Fibroblast of villous mesenchyme (primary cell): Measurements from ENCODE around the gene SEC22B. TPM values are rescaled to one million over a fixed set of nuclear protein-coding genes. Genes with fewer than 3 reads are reported as not detected.
"Not testable (repeated sequence)": the region's sequence is repeated elsewhere in the genome, so short reads cannot be mapped to it uniquely, and the experiment has no call there.

Source experiments
- DNase-seq: peaks from one replicate; pipeline ENCODE4 v3.0.0-alpha.2; 2010; ENCODE audit warnings: low read depth
- H3K4me3 ChIP-seq: 2 replicates; pipeline ENCODE4 v1.5.1; 2011; ENCODE audit warnings: low read depth, mild to moderate bottlenecking, low read length
- total RNA-seq: library from RNA; depleted of rRNA; stranded (reverse); fragments of >200 nt; gene quantifications from 2 replicates; pipeline ENCODE4 v1.2.3, GENCODE V29; 2012
- TF ChIP-seq, protein P1 (sequence below): IDR thresholded peaks from 2 replicates; pipeline ENCODE4 v1.5.1; 2012; ENCODE audit warnings: low read depth, mild to moderate bottlenecking, low read length; ENCODE audit not compliant: insufficient read depth

SEC22B gene
- total RNA-seq, 1 donor = 77.3 TPM

DNA sequence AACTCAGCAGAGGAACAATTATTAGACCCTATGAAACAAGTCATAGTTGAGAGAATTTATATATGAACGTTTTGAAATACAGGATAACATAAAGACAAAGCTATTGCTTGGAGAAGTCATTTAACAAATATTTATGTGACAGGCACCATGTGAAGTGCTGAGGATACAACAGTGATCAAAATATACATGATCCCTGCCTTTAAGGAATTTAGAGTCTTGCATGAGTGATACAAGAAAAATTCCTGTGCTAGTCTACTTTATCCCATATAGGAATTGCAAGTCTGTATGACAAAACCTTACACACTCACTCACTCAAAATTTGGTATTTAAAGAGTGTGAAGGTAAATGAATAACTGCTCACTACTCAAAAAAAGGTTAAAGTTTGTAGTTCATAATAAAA, 17.8 kb downstream of the SEC22B start:
- H3K4me3 ChIP-seq = not testable (repeated sequence)

DNA sequence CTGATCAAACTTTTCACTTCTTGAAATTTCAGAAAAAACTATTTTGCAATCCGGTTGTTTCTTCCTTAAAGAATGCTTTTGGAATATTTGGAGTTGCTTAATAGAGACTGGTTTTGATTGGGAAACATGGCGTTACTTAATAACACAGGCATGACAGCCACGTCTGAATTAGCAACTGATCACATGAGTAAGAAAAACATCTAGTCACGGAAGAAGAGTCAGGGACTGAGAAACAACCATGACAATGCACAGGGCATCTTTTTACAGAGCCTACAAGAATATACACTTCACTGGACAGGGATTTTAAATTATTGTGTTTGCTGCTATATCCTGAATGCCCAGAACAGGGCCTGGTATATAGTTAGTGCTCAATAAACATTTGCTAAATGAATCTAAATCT, 18.2 kb downstream of the SEC22B start:
- H3K4me3 ChIP-seq, DNase-seq: not testable (repeated sequence)

More for the DNA sequence above, 17.8 kb downstream of the SEC22B start:
- DNase-seq = not testable (repeated sequence)

DNA sequence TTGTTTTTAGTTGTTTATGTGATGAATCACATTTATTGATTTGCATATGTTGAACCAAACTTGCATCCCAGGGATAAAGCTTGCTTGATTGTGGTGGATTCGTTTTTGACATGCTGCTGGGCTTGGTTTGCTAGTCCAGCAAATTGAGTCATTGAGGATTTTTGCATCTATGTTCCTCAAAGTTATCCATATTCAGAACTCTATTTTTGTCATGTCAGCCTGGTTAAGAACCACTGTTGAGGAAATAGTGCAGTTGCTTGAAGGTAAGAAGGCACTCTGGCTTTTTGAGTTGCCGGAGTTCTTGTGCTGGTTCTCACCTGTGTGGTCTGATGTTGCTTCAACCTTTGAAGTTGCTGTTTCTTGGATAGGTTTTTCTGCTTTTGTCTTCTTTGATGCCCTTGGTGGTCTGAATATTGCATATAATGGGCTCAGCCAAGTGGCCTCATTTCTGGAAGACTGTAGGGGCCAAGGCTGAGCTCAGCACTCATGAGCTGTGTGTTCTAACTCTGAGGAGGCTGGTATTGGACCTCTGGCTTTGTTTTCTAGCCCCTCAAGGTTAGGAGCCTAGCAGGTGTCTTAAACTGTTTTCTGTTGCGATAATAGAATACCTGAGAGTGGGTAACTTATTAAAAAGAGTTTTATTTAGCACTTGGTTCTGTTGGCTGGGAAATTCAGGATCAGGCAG, 26.0 kb downstream of the SEC22B start:
- DNase-seq = not testable (repeated sequence)

DNA sequence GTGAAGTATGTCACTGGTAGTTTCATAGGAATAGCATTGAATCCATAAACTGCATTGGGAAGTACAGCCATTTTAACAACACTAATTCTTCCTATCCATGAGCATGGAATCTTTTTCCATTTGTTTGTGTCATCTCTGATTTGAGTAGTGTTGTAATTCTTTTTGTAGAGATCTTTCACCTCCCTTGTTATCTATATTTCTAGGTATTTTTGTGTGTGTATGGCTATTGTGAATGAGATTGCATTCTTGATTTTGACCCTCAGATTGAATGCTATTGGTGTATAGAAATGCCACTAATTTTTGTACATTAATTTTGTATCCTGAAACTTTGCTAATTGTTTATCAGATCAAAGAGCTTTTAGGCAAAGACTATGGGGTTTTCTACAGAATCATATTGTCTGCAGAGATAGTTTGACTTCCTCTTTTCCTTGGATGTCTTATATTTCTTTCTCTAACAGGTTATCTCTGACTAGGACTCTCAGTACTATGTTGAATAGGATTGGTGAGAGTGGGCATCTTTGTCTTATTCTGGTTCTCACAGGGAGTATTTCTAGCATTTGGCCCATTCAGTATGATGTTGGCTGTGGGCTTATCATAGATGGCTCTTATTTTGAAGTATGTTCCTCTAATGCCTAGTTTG, 26.8 kb downstream of the SEC22B start:
- DNase-seq, H3K4me3 ChIP-seq: not testable (repeated sequence)

More for the DNA sequence above, 26.0 kb downstream of the SEC22B start:
- H3K4me3 ChIP-seq = not testable (repeated sequence)

DNA sequence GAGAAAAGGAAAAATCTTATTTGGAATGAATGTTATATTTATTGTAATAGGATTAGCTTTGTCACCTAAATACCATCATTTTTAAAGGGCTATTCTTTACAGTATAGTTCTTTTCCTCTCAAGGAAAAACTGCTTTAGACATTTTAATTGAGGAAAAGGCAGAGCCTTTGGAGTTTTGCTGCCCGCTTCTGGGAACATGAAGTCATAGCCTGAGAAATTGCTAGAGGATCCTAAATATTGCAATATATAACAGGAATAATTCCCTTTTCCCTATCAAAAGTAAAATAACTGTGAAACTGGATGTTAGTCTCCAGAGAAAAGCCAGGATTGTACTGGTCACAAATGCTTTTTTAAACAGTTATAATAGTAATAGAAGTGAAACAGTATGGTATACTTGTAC, 30.5 kb downstream of the SEC22B start:
- H3K4me3 ChIP-seq, DNase-seq: not testable (repeated sequence)
- TF ChIP-seq, protein P1, sequence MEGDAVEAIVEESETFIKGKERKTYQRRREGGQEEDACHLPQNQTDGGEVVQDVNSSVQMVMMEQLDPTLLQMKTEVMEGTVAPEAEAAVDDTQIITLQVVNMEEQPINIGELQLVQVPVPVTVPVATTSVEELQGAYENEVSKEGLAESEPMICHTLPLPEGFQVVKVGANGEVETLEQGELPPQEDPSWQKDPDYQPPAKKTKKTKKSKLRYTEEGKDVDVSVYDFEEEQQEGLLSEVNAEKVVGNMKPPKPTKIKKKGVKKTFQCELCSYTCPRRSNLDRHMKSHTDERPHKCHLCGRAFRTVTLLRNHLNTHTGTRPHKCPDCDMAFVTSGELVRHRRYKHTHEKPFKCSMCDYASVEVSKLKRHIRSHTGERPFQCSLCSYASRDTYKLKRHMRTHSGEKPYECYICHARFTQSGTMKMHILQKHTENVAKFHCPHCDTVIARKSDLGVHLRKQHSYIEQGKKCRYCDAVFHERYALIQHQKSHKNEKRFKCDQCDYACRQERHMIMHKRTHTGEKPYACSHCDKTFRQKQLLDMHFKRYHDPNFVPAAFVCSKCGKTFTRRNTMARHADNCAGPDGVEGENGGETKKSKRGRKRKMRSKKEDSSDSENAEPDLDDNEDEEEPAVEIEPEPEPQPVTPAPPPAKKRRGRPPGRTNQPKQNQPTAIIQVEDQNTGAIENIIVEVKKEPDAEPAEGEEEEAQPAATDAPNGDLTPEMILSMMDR = peak; percentile 20

DNA sequence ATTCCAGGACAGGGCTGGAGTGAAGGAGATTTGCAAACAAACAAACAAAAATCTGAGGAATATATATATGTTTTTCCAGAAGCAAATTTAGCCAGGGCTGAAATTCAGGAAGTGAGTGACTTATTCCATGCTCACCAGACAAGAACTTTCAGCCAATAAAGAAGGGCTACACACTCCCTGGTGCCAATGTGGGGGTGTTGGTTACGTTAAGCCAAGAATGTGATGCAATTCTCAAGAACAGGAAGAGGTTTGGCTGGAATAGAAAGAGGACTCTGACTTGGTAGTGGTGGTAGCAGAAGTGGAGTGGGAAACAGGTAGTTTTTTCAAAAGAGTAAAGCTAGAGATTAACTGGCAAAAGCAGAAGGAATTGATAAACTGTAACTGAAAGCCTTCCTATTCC, 31.7 kb downstream of the SEC22B start:
- not testable (repeated sequence) for DNase-seq, H3K4me3 ChIP-seq

DNA sequence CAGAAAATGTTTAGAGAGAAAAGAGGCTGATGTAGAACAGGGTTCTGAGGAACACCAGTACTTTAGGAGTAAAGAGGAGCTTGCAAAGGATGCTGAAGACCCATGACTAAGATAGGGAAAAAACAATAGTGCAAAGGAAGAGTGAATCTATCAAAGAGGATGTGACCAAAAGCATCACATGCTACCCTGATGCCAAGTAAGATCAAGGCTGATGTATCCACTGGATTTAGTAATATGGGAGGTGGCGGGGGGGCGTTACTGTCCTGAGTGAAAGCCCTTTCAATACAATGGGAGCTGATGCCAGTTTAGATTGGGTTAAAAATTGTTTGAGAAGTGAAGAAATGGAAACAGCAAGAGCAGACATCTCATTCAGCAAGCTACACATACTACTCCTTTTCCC, 32.2 kb downstream of the SEC22B start:
- not testable (repeated sequence) for H3K4me3 ChIP-seq, DNase-seq

DNA sequence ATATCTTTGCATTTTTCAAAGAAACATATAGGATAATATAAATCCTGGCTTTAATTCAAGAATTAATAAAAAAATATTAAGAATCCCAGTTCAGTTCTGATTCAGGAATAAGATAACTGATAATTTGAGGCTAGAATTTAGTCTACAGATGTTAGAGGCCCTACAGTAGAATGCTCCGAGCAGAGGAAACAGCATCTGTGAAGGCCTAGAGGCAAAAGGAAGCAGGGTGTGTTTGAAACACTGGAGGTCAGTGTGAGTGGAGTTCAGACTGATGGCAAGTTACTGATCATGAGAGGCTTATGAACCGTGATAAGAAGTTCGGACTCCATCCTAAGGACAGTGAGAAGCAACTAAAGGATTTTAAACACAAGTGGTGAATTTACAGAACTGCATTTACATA, 33.0 kb downstream of the SEC22B start:
- H3K4me3 ChIP-seq = not testable (repeated sequence)
- DNase-seq = peak; percentile 44

DNA sequence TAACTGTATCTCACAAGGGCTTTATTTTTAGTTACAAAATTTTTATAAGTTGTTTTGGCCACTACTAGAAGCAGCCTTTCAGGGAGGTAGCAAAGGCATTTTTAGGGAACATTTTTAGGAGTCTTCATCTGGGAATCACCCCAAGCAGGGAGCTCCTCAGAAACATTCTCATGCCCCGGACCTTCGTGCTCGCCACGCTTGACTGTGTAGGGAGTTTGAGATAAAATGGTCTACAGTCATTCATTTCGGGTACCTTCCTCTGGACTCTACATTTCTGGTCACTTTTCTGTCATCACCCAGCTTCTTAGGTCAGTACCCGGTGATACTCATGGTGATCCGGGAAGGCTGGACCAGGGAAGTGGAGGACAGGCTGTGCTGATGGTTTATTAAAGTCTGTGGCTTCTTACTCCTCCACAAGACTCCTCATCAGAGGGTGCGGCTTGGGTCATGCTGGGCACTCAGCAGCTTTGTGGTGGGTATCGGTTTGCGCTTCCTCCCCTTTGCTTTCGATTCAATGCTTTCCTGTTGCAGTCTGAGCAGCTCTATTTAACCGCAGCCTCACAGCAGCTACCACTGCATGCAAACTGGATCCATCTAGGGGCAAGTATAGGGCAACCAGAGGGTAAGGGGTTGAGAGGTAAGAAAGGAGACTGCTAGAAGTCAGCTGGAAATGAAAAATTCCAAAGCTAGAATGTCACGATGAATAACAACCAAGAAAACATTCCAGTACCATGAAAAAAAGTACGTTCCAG, 33.6 kb downstream of the SEC22B start:
- peak; percentile 61 for DNase-seq
- H3K4me3 ChIP-seq = not testable (repeated sequence)

DNA sequence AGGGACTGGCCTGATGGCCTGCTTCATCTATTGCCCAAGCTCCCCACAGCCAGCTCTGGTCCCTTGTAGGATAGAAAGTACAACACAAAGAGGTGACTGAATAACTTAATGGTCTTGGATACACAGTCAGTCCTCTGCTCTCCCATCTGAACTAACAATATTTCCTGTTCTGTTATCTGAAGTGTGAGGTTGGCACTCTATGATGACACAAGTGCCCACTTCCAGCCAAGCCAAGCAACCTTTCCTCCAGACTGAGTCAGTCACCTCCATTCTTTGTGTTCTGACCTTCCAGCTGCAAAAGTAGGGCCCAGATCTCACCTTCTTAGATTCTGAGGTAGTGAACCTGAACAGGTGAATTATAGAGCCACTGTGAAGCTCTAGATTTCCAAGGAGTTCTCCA, 34.5 kb downstream of the SEC22B start:
- not testable (repeated sequence) for H3K4me3 ChIP-seq, DNase-seq

DNA sequence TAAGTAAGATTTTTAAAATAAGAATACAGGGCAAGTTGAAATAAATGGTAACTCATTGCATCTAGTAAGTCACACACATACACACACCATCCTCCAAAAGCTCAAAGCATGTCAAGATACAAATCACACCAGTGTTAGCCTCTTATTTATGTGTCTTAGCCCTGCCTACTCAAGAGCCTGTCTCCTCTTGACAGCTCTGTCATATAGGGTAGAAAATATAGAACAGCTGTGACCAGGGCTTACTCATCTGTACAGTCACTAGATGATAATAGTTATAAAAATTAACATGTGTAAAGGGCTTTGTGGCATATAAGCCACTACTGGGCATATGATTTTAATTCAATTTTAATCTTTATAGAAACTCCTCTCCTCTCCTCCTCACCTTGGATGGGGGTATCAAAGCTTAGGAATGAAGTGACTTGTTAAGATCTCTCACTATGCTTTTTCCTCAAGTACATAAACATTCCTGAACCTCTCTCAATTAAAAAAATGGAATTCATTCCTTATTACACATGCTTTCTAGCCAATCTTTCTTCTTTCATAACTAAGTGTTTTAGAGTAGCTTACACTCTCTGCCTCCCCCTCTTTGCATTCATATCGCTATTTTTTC, 35.6 kb downstream of the SEC22B start:
- H3K4me3 ChIP-seq, DNase-seq: not testable (repeated sequence)

DNA sequence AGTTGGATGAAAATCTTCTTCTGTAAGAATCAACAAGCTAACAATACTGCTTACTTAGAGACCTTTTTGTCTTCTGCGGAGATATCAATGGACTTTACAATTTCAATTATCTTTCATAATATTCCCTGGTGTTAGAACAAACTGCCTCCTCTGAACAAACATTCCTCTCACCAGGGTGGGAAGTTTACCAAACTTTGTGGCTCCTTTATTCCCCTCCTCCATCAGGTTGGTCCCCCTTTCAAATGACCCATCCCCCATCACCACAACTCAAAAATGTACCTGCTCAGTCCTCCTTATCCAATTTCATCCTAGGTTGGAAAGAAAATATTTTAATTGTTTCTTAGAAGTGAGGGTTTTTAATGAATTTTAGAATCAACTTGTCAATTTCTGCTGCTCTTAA, 40.2 kb downstream of the SEC22B start:
- DNase-seq, H3K4me3 ChIP-seq: not testable (repeated sequence)

DNA sequence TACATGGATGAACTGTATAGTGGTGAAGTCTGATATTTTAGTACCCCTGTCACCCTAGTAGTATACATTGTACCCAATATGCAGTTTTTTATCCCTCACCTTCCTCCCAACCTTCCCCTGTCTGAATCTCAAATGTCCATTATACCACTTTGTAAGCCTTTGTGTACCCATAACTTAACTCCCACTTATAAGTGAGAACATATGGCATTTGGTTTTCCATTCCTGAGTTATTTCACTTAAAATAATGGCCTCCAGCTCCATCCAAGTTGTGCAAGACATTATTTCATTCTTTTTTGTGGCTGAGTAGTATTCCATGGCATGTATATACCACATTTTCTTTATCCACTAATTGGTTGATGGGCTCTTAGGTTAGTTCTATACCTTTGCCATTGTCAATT, 42.4 kb downstream of the SEC22B start:
- DNase-seq, H3K4me3 ChIP-seq: not testable (repeated sequence)
